T47D (cell line): Measurements from ENCODE around the gene VIT.

Experiments
- DNase-seq, 2 experiments: peaks; one replicate each; pipeline versions ENCODE4 v3.0.0 to v3.0.0-alpha.2; 2011 to 2012; ENCODE audit warnings: low read depth in 1 of 2, low spot score in 1 of 2
- JUND ChIP-seq: IDR thresholded peaks from 2 replicates; pipeline ENCODE4 v1.6.1; 2012; ENCODE audit warnings: low read depth
- in situ Hi-C: cut with HindIII; loops from 2 replicates; pipeline ENCODE4 v1.10.0; 2016; ENCODE audit warnings: low sequenced_read_pairs, low pct_unique_long_range_greater_than_20kb

Gene VIT

DNA sequence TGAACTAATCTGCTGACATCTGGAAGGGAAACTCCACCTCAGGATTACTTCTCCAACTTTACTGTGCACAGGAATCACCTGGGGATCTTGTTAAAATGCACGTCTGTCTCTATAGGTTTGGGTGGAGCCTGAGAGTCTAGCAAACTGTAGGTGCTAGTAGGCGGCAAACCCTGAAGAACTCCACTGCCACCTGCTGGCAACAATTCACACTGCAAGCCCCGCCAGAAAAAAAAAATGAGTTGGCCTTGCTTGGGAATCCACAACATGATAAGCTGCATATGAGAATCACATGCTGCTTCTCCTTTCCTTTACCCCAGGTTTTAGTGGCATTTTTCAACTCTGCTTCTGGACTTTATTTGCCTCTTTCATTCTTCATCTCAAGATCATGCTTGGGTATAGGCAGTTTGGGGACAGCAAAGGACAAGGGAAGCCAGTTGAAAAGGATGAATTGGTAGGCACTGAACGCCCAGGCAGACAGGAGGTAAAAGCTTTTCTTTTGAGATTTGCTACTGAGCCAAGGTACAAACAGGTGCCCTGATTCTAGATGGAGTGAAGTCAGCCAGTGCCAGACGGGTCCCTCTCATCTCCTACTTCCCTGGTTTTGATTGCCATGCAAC, 88.8 kb downstream of the VIT start:
- in situ Hi-C loops: no loop called here
- no peak for TF ChIP-seq JUND
- peak; percentile 52 to 72 for DNase-seq

DNA sequence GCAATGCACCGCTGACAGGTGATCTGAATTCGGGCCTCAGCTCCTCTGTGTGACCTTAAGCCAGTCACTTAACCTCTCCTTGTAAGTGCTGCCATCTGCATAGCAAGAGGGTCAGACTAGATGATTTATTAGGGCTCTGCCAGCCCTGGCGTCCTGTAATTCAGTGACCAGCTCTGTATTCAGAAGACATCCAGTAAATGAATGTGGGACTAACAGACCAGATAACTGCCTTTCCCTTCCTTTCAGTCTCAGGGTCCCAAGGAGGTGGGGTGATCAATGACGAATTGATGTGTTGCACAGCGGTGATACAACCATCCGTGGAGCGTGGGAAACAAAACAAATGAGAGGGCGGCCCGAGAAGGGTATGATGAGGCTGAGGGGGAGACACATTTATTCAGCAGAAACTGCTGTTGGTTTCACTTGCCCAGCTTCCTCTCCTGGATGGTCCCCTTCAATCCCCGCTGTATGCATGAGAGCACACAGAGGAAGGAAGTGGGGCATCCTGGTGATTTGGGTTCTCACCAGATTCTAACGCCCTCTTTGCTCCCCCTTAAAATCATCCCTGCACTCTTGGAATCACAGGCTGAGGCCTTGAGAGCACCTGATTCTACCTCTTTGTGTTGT, 92.8 kb downstream of the VIT start:
- no peak for DNase-seq
- TF ChIP-seq JUND: no peak
- in situ Hi-C loops: no loop called here

DNA sequence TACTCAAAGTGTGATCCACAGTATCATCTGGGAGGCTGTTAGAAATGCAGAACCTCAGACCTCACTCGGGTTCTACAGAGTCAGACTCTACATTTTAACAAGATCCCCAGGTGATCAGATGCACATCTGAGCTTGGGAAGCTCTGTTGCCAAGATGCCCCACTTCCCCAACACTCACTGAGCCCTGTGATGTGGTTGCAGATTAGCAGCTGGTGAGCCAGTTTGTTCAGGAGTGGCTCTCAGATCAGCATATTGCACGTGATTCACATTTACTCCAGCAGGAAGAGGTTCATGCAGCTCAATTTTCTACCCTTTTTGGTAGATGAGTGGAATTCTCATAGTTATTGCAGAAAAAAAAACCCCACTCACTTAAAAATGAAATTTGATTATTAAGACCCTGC, 96.4 kb downstream of the VIT start:
- no peak for DNase-seq
- TF ChIP-seq JUND: no peak
- in situ Hi-C loops: no loop called here

DNA sequence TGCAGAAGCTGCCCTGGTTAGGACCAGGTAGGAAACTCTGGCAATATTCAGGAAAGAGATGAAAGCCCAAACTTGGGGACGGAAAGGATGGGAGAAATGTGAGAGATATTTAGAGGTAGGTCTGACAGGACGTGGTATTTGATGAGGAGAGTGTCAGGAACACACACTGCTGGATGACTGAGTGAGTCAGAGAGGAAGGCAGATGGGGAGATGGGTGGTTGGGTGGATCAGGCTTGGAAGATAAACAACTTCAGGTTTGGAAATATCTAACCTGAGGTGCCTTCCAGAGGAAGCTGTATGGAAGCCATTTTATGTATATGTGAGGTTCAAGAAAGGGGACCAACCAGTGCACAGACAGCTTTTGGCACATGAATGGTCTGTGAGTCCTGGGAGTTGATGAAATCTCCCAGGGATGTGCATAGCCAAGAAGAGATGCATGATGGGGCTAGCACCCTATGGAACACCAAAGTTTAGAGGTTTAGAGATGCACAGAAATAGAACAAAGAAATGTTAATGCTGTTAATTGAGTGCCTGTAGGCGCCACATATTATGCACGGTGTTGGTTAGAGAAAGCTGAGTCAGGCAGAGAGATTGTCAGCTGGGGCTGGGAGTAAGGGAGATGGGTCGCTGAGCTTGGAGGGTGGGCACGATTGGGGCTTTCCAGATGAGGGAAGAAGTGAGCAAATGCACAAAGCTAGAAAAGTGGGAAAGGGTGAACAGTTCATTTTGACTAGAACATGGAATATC, 101.0 kb downstream of the VIT start:
- no peak for TF ChIP-seq JUND
- in situ Hi-C loops: no loop called here
- no peak for DNase-seq

DNA sequence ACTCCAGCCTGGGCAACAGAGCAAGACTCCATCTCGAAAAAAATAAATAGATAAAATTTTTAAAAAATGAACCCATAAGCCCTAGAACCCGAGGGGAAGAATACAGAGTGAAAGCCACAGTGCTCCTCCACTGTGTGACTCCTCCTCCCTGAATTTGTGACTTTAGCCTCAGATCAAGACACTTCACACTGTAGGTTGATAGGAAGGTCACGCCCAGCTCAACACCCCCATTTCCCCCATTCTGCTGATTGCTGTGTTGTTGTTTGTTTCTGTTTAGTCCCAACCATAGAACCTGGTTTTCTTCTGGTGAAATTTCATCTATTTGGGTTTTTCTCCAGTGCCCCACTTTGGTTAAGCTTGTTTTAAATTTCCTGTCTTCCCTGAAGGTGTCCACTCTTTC, 102.2 kb downstream of the VIT start:
- TF ChIP-seq JUND: no peak
- DNase-seq: no peak
- in situ Hi-C loops: no loop called here

DNA sequence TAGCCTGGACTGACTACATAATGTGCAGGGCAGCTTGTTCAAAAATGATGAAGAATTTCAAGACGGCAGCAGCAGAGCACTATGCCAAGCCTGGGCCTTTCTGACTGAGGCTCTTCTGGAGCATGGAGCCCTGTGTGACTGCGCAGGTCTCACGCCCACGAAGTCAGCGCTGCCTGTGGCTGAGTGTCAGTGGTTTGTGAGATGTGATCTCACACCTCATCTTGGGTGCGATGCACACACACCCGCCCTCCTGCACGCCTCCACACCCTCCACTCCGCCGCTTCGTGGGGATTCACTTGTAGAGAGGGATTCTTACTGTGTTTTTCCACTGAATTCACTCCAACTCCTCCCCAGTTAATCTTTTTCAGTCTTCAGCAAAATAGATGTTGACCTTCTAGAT, 103.9 kb downstream of the VIT start:
- DNase-seq: no peak
- no peak for TF ChIP-seq JUND
- in situ Hi-C loops: no loop called here

DNA sequence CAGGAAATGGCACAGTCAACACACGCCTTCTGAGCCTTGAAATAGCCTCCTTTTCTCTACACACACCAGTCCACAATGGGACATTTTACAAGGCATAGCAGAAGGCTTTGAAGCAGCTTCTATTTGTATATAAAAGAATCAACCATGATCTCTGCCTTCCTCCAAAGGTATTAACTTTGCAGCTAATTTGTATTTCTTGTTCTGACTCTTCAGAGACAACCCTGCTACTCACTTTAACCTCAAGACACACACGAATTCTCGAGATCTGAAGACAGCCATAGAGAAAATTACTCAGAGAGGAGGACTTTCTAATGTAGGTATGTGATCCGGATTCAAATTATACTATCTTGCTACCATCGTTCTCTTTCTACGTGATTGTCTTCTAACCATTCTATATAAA, 104.6 kb downstream of the VIT start:
- DNase-seq: no peak
- in situ Hi-C loops: no loop called here
- TF ChIP-seq JUND: no peak

DNA sequence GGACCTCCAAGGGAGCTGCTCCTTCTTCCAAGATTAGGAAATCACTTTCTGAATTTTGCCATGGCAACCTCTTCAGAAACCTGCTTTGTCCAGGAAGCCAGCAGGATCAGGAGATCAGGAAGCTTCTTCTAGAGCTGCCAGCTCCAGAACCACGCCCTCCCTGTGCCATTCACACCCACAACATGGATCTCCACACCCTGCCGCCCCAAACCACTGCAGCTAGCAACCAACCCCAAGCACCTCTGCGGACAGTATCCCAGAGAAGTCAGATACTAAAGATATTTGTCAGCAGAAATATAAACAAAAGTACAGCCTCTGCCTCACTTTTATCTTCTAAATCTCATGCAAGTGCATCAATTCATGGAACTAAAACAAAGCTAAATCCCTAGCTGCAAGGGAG, 106.4 kb downstream of the VIT start:
- DNase-seq: no peak
- in situ Hi-C loops: no loop called here
- TF ChIP-seq JUND: no peak

DNA sequence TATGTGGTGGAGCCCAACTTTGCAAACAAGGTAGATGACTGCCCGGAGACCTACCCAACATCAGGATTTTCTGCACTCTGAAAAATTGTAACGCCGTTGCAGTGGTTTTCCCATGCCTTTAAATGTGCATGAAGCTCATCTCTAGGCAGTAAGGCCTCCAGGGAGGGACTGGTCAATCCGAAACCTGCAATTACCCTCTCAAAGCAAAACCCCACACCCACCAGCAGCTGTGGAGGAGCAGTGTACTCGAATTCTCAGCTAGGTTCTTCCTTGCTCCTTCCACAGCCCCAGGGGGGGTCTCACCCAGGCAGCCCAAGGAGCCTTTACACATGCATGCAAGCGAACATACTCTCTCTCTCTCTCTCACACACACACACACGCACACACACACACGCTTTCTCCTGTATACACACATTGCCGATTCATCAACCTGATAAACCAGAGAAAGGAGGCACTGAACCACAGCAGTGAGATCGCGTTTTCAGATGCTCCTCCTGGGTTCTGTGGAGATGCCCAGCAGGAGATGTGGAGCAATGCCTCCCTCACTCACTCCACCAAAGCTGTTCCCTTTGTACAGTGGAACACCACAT, 109.2 kb downstream of the VIT start:
- in situ Hi-C loops: no loop called here
- no peak for DNase-seq
- no peak for TF ChIP-seq JUND

DNA sequence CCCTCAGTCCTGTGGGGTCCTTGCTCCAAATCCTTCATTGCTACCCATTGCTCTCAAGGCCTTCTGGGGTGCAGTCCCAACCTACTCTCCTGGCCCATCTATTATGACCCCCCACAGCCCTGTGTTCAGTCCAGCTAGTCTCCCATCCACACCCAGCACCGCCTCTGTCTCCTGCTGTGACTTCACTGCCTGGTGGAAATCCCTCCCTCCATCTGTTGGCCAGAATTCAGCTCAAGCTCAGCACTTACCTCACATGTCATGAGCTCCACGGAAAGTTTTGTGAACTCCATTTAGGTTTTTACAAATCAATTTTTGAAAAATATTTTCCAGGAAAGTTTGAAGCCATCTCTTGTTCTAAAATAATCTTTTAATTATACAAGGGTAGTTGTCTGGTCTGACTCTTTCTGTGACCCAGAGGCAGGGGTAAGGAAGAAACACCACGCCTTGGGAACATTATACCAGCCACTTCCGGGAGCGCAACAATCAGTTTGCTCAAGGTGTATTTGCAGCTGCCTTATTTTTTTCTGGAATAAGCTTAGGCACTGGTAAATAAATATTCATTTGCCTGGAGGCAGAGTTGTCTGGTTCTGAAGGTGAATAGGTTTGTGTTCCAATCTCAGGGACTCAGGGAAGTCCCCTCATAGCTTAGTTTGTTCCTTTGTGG, 110.8 kb downstream of the VIT start:
- TF ChIP-seq JUND: no peak
- DNase-seq: no peak
- in situ Hi-C loops: no loop called here

DNA sequence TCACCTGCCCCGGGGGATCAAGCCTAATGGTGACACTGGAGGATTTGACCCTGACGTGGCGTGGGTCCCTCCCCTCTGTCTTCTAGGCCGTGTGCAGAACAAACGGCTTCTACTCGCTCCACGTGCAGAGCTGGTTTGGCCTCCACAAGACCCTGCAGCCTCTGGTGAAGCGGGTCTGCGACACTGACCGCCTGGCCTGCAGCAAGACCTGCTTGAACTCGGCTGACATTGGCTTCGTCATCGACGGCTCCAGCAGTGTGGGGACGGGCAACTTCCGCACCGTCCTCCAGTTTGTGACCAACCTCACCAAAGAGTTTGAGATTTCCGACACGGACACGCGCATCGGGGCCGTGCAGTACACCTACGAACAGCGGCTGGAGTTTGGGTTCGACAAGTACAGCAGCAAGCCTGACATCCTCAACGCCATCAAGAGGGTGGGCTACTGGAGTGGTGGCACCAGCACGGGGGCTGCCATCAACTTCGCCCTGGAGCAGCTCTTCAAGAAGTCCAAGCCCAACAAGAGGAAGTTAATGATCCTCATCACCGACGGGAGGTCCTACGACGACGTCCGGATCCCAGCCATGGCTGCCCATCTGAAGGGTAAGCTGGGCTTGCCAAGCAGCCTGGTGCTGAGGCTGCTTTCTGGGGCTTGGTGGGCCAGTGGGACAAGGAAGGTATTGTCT, 112.0 kb downstream of the VIT start:
- no peak for TF ChIP-seq JUND
- DNase-seq: no peak
- in situ Hi-C loops: no loop called here

DNA sequence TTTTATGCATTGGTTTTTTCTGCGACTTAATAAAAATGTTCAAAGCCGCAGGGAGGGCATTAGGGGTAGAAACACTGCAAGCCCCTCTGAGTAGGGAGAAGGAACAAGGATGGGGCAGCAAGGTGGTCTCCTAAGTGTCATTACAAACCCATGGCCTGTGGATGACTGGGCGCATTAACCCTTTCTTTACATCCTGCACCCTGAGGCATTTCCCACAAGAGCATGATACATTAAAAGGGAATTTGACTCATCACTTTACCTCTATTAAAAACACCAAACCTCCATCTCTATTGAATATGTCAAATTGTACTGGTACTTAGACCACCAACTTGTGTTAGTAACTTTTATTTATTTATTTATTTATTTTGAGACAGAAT, 112.5 kb downstream of the VIT start:
- in situ Hi-C loops: no loop called here
- TF ChIP-seq JUND: no peak
- DNase-seq: no peak
